Measurements from ENCODE around the gene GATA5. TPM values are rescaled to one million over a fixed set of nuclear protein-coding genes. Genes with fewer than 3 reads are reported as not detected.

Gene GATA5
- polyA plus RNA-seq, 1 experiment: not detected

DNA sequence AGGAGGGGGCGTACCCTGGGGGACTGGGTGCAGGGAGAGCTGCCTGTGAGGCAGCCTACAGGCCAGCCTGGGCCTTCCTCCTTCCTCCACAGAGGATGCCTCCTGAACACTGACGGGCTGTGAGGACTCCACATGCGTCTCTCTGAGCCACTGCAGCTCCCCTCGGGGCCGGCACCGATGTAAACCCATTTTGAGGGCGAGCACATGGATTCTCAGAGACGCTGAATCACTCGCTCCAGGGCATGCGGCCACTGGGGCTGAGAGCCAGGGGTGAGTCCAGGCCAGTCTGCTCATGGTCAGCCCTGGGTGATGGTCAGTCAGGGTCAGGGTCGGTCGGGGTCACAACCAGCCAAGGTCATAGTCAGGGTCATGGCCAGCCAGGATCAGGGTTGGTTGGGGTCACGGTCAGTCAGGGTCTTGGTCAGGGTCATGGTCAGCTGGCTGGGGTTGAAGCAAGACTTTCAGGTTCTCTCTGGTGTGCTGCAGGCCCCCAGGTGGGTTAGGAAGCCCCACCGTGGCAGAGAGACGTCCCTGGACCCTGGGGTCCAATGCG, 33.7 kb downstream of the GATA5 start:
- ChIA-PET CTCF (no interaction called here), POLR2A (no interaction called here)
- Histone ChIP-seq H3K4me3 (ENCODE audit: low read depth, low read length) (no peak overlapping the region), H3K9me3 (ENCODE audit: control insufficient read depth, insufficient read depth, low read length) (no peaks in the 10 kb centered on the region; the same call in 1 of the 2 replicates), H3K27ac (ENCODE audit: low read depth, low read length) (no peak overlapping the region), H3K27me3 (ENCODE audit: control insufficient read depth, insufficient read depth, low read length) (peaks cover 29% of the 10 kb centered on the region)
- no peak for TF ChIP-seq CTCF (IDR thresholded peaks at IDR 0.05; ENCODE audit: low read depth, low read length)
- DNase-seq (ENCODE audit: low read depth, low spot score): no peak

- CTCF ChIA-PET: no interaction called here
- H3K4me3 ChIP-seq (ENCODE audit: low read depth, low read length): no peak overlapping the region
- POLR2A ChIA-PET: no interaction called here
- no peak for TF ChIP-seq CTCF (IDR thresholded peaks at IDR 0.05; ENCODE audit: low read depth, low read length)
- H3K27ac ChIP-seq (ENCODE audit: low read depth, low read length): no peak overlapping the region
- no peak for DNase-seq (ENCODE audit: low read depth, low spot score)
- H3K9me3 ChIP-seq (ENCODE audit: control insufficient read depth, insufficient read depth, low read length): peaks cover 6% of the 10 kb centered on the region; the same call in 1 of the 2 replicates
- peaks cover 50% of the 10 kb centered on the region for H3K27me3 ChIP-seq (ENCODE audit: control insufficient read depth, insufficient read depth, low read length)
Observed at GRCh38 chr20:62439218-62439617, 36.6 kb downstream of the GATA5 start.

- Histone ChIP-seq H3K27ac (ENCODE audit: low read depth, low read length) (no peak overlapping the region), H3K4me3 (ENCODE audit: low read depth, low read length) (no peak overlapping the region), H3K27me3 (ENCODE audit: control insufficient read depth, insufficient read depth, low read length) (peaks cover 63% of the 10 kb centered on the region), H3K9me3 (ENCODE audit: control insufficient read depth, insufficient read depth, low read length) (peaks cover 6% of the 10 kb centered on the region; the same call in 1 of the 2 replicates)
- no peak for TF ChIP-seq CTCF (IDR thresholded peaks at IDR 0.05; ENCODE audit: low read depth, low read length)
- ChIA-PET POLR2A (no interaction called here), CTCF (no interaction called here)
- DNase-seq (ENCODE audit: low read depth, low spot score): no peak
Observed at GRCh38 chr20:62437927-62438326, 37.9 kb downstream of the GATA5 start.

DNA sequence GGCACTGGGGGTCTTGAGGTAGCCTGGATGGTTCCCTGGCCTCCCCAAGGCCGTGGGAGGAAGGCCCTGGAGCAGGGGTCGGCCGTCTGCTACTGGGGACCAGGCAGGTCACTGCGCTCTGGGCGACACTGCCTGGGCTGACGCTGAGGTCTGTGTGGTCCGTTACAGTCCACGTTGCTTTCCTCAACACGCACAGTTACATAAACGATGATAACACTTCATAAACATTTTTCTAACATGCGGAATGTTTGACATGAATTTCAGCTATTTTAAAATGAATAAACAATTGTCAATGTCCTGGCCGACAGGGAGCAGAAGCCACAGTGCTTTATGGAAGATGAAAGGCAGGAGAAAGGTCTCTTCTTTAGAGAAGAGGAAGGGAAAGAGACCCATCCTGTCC, 38.3 kb downstream of the GATA5 start:
- no peak overlapping the region for H3K27ac ChIP-seq (ENCODE audit: low read depth, low read length)
- H3K9me3 ChIP-seq (ENCODE audit: control insufficient read depth, insufficient read depth, low read length): peaks cover 6% of the 10 kb centered on the region; the same call in 1 of the 2 replicates
- ChIA-PET CTCF (no interaction called here), POLR2A (no interaction called here)
- no peak for DNase-seq (ENCODE audit: low read depth, low spot score)
- H3K27me3 ChIP-seq (ENCODE audit: control insufficient read depth, insufficient read depth, low read length): peaks cover 66% of the 10 kb centered on the region
- TF ChIP-seq CTCF (IDR thresholded peaks at IDR 0.05; ENCODE audit: low read depth, low read length): no peak
- no peak overlapping the region for H3K4me3 ChIP-seq (ENCODE audit: low read depth, low read length)

DNA sequence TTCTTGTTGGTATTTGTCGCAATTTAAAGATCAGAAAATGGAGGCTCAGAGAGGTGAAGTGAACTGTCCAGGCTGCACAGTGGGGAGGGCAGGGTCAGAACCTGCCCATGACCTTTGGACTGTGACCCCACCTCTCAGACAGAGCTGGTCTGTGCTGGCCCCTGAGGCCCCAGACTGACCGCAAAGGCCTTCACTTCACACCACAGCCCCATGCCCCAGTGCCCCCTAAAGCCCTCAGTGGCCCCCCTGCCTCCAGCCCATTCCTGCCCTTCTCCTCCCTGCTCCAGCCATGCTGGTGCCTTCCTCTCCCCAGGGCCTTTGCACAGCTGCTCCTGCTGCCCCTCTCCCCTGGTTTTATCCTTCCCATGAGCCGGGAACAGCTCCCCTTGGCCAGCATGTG, 39.1 kb downstream of the GATA5 start:
- Histone ChIP-seq H3K27me3 (ENCODE audit: control insufficient read depth, insufficient read depth, low read length) (peaks cover 69% of the 10 kb centered on the region), H3K27ac (ENCODE audit: low read depth, low read length) (no peak overlapping the region), H3K9me3 (ENCODE audit: control insufficient read depth, insufficient read depth, low read length) (peaks cover 6% of the 10 kb centered on the region; the same call in 1 of the 2 replicates), H3K4me3 (ENCODE audit: low read depth, low read length) (no peak overlapping the region)
- TF ChIP-seq CTCF (IDR thresholded peaks at IDR 0.05; ENCODE audit: low read depth, low read length): no peak
- no peak for DNase-seq (ENCODE audit: low read depth, low spot score)
- POLR2A ChIA-PET: no interaction called here
- CTCF ChIA-PET: no interaction called here
